ENCODE data around the gene AATK.

The AATK gene

GRCh38 chr17:81140018-81140417 lies 26.0 kb downstream of the AATK start:
- Histone ChIP-seq H3K27me3 (ENCODE audit: control insufficient read depth, insufficient read depth, low read length) (no peaks in the 10 kb centered on the region), H3K27ac (ENCODE audit: low read depth, low read length) (no peak overlapping the region), H3K4me3 (ENCODE audit: low read length) (no peak overlapping the region), H3K9ac (ENCODE audit: low read length) (no peak overlapping the region), H3K36me3 (ENCODE audit: control insufficient read depth, insufficient read depth, low read length) (no peaks in the 10 kb centered on the region), H3K4me1 (ENCODE audit: control insufficient read depth, insufficient read depth, low read length) (no peaks in the 10 kb centered on the region)

- no peak overlapping the region for H3K9ac ChIP-seq (ENCODE audit: low read length)
Measured at GRCh38 chr17:81139428-81139827, 26.6 kb downstream of the AATK start.

GRCh38 chr17:81138500-81138899 lies 27.5 kb downstream of the AATK start:
- no peak overlapping the region for H3K9ac ChIP-seq (ENCODE audit: low read length)
- H3K4me3 ChIP-seq (ENCODE audit: low read length), result no peak overlapping the region
- no peak overlapping the region for H3K27ac ChIP-seq (ENCODE audit: low read depth, low read length)
- no peaks in the 10 kb centered on the region for H3K27me3 ChIP-seq (ENCODE audit: control insufficient read depth, insufficient read depth, low read length)
- H3K4me1 ChIP-seq (ENCODE audit: control insufficient read depth, insufficient read depth, low read length), result no peaks in the 10 kb centered on the region
- no peaks in the 10 kb centered on the region for H3K36me3 ChIP-seq (ENCODE audit: control insufficient read depth, insufficient read depth, low read length)

More at GRCh38 chr17:81139428-81139827, 26.6 kb downstream of the AATK start:
- Histone ChIP-seq H3K4me1 (ENCODE audit: control insufficient read depth, insufficient read depth, low read length) (no peaks in the 10 kb centered on the region), H3K36me3 (ENCODE audit: control insufficient read depth, insufficient read depth, low read length) (no peaks in the 10 kb centered on the region), H3K27ac (ENCODE audit: low read depth, low read length) (no peak overlapping the region), H3K27me3 (ENCODE audit: control insufficient read depth, insufficient read depth, low read length) (no peaks in the 10 kb centered on the region), H3K4me3 (ENCODE audit: low read length) (no peak overlapping the region)

- no peak overlapping the region for H3K4me3 ChIP-seq (ENCODE audit: low read length)
- H3K36me3 ChIP-seq (ENCODE audit: control insufficient read depth, insufficient read depth, low read length), result no peaks in the 10 kb centered on the region
- H3K27me3 ChIP-seq (ENCODE audit: control insufficient read depth, insufficient read depth, low read length), result no peaks in the 10 kb centered on the region
- H3K4me1 ChIP-seq (ENCODE audit: control insufficient read depth, insufficient read depth, low read length), result no peaks in the 10 kb centered on the region
- H3K27ac ChIP-seq (ENCODE audit: low read depth, low read length), result no peak overlapping the region
- no peak overlapping the region for H3K9ac ChIP-seq (ENCODE audit: low read length)
Measured at GRCh38 chr17:81138083-81138482, 27.9 kb downstream of the AATK start.

- Histone ChIP-seq H3K4me3 (ENCODE audit: low read length) (no peak overlapping the region), H3K9ac (ENCODE audit: low read length) (no peak overlapping the region), H3K36me3 (ENCODE audit: control insufficient read depth, insufficient read depth, low read length) (no peaks in the 10 kb centered on the region), H3K4me1 (ENCODE audit: control insufficient read depth, insufficient read depth, low read length) (no peaks in the 10 kb centered on the region), H3K27ac (ENCODE audit: low read depth, low read length) (no peak overlapping the region), H3K27me3 (ENCODE audit: control insufficient read depth, insufficient read depth, low read length) (no peaks in the 10 kb centered on the region)
Measured at GRCh38 chr17:81137248-81137647, 28.8 kb downstream of the AATK start.

GRCh38 chr17:81136366-81136765 lies 29.7 kb downstream of the AATK start:
- no peaks in the 10 kb centered on the region for H3K36me3 ChIP-seq (ENCODE audit: control insufficient read depth, insufficient read depth, low read length)
- no peak overlapping the region for H3K4me3 ChIP-seq (ENCODE audit: low read length)
- no peaks in the 10 kb centered on the region for H3K4me1 ChIP-seq (ENCODE audit: control insufficient read depth, insufficient read depth, low read length)
- H3K27me3 ChIP-seq (ENCODE audit: control insufficient read depth, insufficient read depth, low read length), result no peaks in the 10 kb centered on the region
- no peak overlapping the region for H3K9ac ChIP-seq (ENCODE audit: low read length)
- no peak overlapping the region for H3K27ac ChIP-seq (ENCODE audit: low read depth, low read length)

- no peaks in the 10 kb centered on the region for H3K27me3 ChIP-seq (ENCODE audit: control insufficient read depth, insufficient read depth, low read length)
- H3K36me3 ChIP-seq (ENCODE audit: control insufficient read depth, insufficient read depth, low read length), result no peaks in the 10 kb centered on the region
- no peaks in the 10 kb centered on the region for H3K4me1 ChIP-seq (ENCODE audit: control insufficient read depth, insufficient read depth, low read length)
- H3K9ac ChIP-seq (ENCODE audit: low read length), result no peak overlapping the region
- H3K4me3 ChIP-seq (ENCODE audit: low read length), result no peak overlapping the region
- H3K27ac ChIP-seq (ENCODE audit: low read depth, low read length), result no peak overlapping the region
Measured at GRCh38 chr17:81135505-81136278, 30.3 kb downstream of the AATK start.

GRCh38 chr17:81134064-81134781 lies 31.8 kb downstream of the AATK start:
- Histone ChIP-seq H3K27ac (ENCODE audit: low read depth, low read length) (no peak overlapping the region), H3K4me1 (ENCODE audit: control insufficient read depth, insufficient read depth, low read length) (no peaks in the 10 kb centered on the region), H3K9ac (ENCODE audit: low read length) (no peak overlapping the region), H3K36me3 (ENCODE audit: control insufficient read depth, insufficient read depth, low read length) (no peaks in the 10 kb centered on the region), H3K4me3 (ENCODE audit: low read length) (no peak overlapping the region), H3K27me3 (ENCODE audit: control insufficient read depth, insufficient read depth, low read length) (no peaks in the 10 kb centered on the region)

GRCh38 chr17:81132770-81133723 lies 33.0 kb downstream of the AATK start:
- no peaks in the 10 kb centered on the region for H3K36me3 ChIP-seq (ENCODE audit: control insufficient read depth, insufficient read depth, low read length)
- no peak overlapping the region for H3K4me3 ChIP-seq (ENCODE audit: low read length)
- H3K27me3 ChIP-seq (ENCODE audit: control insufficient read depth, insufficient read depth, low read length), result no peaks in the 10 kb centered on the region
- no peak overlapping the region for H3K9ac ChIP-seq (ENCODE audit: low read length)
- H3K4me1 ChIP-seq (ENCODE audit: control insufficient read depth, insufficient read depth, low read length), result no peaks in the 10 kb centered on the region
- no peak overlapping the region for H3K27ac ChIP-seq (ENCODE audit: low read depth, low read length)

- H3K36me3 ChIP-seq (ENCODE audit: control insufficient read depth, insufficient read depth, low read length), result no peaks in the 10 kb centered on the region
- no peak overlapping the region for H3K27ac ChIP-seq (ENCODE audit: low read depth, low read length)
- H3K4me3 ChIP-seq (ENCODE audit: low read length), result no peak overlapping the region
- no peaks in the 10 kb centered on the region for H3K27me3 ChIP-seq (ENCODE audit: control insufficient read depth, insufficient read depth, low read length)
- H3K4me1 ChIP-seq (ENCODE audit: control insufficient read depth, insufficient read depth, low read length), result no peaks in the 10 kb centered on the region
- H3K9ac ChIP-seq (ENCODE audit: low read length), result no peak overlapping the region
Measured at GRCh38 chr17:81132197-81132540, 33.9 kb downstream of the AATK start.

GRCh38 chr17:81131486-81132196 lies 34.4 kb downstream of the AATK start:
- no peaks in the 10 kb centered on the region for H3K4me1 ChIP-seq (ENCODE audit: control insufficient read depth, insufficient read depth, low read length)
- H3K9ac ChIP-seq (ENCODE audit: low read length), result no peak overlapping the region
- no peaks in the 10 kb centered on the region for H3K36me3 ChIP-seq (ENCODE audit: control insufficient read depth, insufficient read depth, low read length)
- H3K27me3 ChIP-seq (ENCODE audit: control insufficient read depth, insufficient read depth, low read length), result no peaks in the 10 kb centered on the region
- no peak overlapping the region for H3K4me3 ChIP-seq (ENCODE audit: low read length)
- H3K27ac ChIP-seq (ENCODE audit: low read depth, low read length), result no peak overlapping the region

Data from rectal smooth muscle tissue (tissue), 1 donor.